Suppressor macrophage treated with lipopolysaccharide for 4 hours (primary cell): ENCODE data around the gene DCUN1D2.

Experiments used
- DNase-seq: peaks from one replicate; pipeline ENCODE4 v3.0.0-alpha.2; 2020

DCUN1D2 gene

GRCh38 chr13:113420232-113420631 is 70.3 kb downstream of the DCUN1D2 start:
- DNase-seq, result no peak

GRCh38 chr13:113419531-113420193 is 70.8 kb downstream of the DCUN1D2 start:
- DNase-seq, result no peak

- no peak for DNase-seq
These were observed 71.8 kb downstream of the DCUN1D2 start for GRCh38 chr13:113418722-113419049.

GRCh38 chr13:113417836-113418721 is 72.4 kb downstream of the DCUN1D2 start:
- DNase-seq, result no peak

- DNase-seq, result no peak
These were observed 73.3 kb downstream of the DCUN1D2 start for GRCh38 chr13:113417008-113417751.

GRCh38 chr13:113415825-113416224 is 74.7 kb downstream of the DCUN1D2 start:
- DNase-seq, result no peak

GRCh38 chr13:113415032-113415431 is 75.5 kb downstream of the DCUN1D2 start:
- DNase-seq, result no peak

- DNase-seq, result no peak
These were observed 76.2 kb downstream of the DCUN1D2 start for GRCh38 chr13:113414335-113414734.

GRCh38 chr13:113413898-113414282 is 76.6 kb downstream of the DCUN1D2 start:
- DNase-seq, result no peak

- no peak for DNase-seq
These were observed 77.2 kb downstream of the DCUN1D2 start for GRCh38 chr13:113413178-113413897.

- DNase-seq, result no peak
These were observed 78.1 kb downstream of the DCUN1D2 start for GRCh38 chr13:113412440-113412839.

- peak; percentile 12 for DNase-seq
These were observed 79.1 kb downstream of the DCUN1D2 start for GRCh38 chr13:113411216-113412023.

GRCh38 chr13:113410472-113411201 is 79.9 kb downstream of the DCUN1D2 start:
- DNase-seq, result peak; percentile 35

- no peak for DNase-seq
These were observed 81.9 kb downstream of the DCUN1D2 start for GRCh38 chr13:113408562-113408961.

GRCh38 chr13:113407531-113408393 is 82.7 kb downstream of the DCUN1D2 start:
- no peak for DNase-seq

- no peak for DNase-seq
These were observed 83.4 kb downstream of the DCUN1D2 start for GRCh38 chr13:113407103-113407530.

GRCh38 chr13:113406321-113407102 is 84.0 kb downstream of the DCUN1D2 start:
- DNase-seq, result no peak
